H1 (cell line): ENCODE measurements around the gene HIVEP3.

Source experiments
- BCL11A ChIP-seq, 2 experiments: IDR thresholded peaks; one replicate each; pipeline ENCODE4 v1.6.1; 2011; ENCODE audit warnings: low read depth in 2 of 2, low read length in 2 of 2, mild to moderate bottlenecking in 2 of 2
- CBX5 ChIP-seq: fragments of 300-800, 300-1000 bp; sonication (generic); IDR thresholded peaks from 2 replicates; pipeline ENCODE4 v1.7.1; 2016; ENCODE audit warnings: antibody characterized with exemption, low read length, low read depth
- CBX8 ChIP-seq: fragments of 300-800, 300-1000 bp; sonication (generic); IDR thresholded peaks from 2 replicates; pipeline ENCODE4 v1.7.1; 2016; ENCODE audit warnings: low read depth, low read length, borderline replicate concordance
- CHD2 ChIP-seq: IDR thresholded peaks from 2 replicates; pipeline ENCODE4 v1.6.1; 2012; ENCODE audit warnings: low read length, improper control_type of control experiment
- JUND ChIP-seq: IDR thresholded peaks from 2 replicates; pipeline ENCODE4 v1.6.1; 2011; ENCODE audit warnings: mild to moderate bottlenecking, improper control_type of control experiment, low read length
- POLR2A ChIP-seq, 2 experiments: IDR thresholded peaks; 1 replicate in 1 of 2; 2 replicates in 1 of 2; pipeline ENCODE4 v1.6.1; 2011; ENCODE audit warnings: low read depth in 2 of 2, low read length in 2 of 2, mild to moderate bottlenecking in 2 of 2; ENCODE audit errors: control extremely low read depth in 1 of 2
- POLR2AphosphoS5 ChIP-seq: IDR thresholded peaks from 2 replicates; pipeline ENCODE4 v1.6.1; 2011; ENCODE audit warnings: low read depth, low read length
- SRF ChIP-seq: IDR thresholded peaks from 2 replicates; pipeline ENCODE4 v1.6.1; 2011; ENCODE audit warnings: mild to moderate bottlenecking, low read depth, low read length, moderate library complexity
- TF ChIP-seq, protein P1 (sequence below), 3 experiments: IDR thresholded peaks; 1 replicate in 2 of 3; 2 replicates in 1 of 3; pipeline versions ENCODE4 v1.5.1 to v1.6.1; 2011; ENCODE audit warnings: low read length in 3 of 3, mild to moderate bottlenecking in 3 of 3, inconsistent platforms in 2 of 3, low read depth in 1 of 3, moderate library complexity in 1 of 3; ENCODE audit not compliant: insufficient read depth in 1 of 3; ENCODE audit errors: control extremely low read depth in 1 of 3

DNA sequence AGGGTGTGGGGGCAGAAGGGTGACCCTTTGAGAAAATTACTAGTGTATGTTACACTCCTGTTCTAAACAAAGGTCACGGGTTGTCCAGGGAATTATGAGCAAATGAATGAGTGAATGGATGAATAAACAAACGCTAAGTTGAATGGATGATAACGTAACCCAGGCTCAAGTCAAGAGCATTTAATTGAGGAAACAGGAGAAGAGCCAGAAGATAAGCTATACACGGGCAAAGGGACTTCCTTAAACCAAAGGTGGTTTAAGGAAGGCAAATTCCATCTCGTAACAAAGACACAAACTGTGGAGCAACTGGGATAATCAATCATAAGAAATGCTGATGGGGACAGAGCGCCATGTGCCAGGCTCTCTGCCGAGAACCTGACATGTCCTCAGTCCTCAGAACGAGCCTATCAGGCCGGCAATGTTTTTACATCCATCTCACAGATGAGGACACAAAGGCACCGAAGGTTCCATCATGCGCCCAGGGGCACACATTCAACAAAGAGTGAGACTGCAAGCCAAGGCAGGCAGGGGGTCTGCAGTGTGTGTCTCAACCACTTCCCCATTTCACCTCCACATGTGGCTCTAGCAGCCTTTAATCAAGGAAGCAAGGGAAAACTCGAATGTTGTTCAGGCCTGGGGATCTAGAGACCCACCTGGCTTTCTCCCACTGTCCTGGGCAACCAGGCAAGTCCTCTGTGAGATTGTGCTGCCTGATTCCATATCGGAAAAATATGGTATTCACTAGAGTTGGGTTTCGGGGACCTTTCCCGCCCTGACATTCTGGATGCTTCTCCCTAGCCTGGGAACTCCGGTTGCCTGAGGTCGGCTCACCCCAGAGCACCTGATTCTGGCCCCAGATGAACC lies 307.4 kb downstream of the HIVEP3 start:
- no peak for TF ChIP-seq POLR2A (IDR thresholded peaks at IDR 0.05; ENCODE audit: control extremely low read depth in 1 of 2, low read depth in 2 of 2, low read length in 2 of 2)
- TF ChIP-seq CBX8: no peak
- TF ChIP-seq, protein P1, sequence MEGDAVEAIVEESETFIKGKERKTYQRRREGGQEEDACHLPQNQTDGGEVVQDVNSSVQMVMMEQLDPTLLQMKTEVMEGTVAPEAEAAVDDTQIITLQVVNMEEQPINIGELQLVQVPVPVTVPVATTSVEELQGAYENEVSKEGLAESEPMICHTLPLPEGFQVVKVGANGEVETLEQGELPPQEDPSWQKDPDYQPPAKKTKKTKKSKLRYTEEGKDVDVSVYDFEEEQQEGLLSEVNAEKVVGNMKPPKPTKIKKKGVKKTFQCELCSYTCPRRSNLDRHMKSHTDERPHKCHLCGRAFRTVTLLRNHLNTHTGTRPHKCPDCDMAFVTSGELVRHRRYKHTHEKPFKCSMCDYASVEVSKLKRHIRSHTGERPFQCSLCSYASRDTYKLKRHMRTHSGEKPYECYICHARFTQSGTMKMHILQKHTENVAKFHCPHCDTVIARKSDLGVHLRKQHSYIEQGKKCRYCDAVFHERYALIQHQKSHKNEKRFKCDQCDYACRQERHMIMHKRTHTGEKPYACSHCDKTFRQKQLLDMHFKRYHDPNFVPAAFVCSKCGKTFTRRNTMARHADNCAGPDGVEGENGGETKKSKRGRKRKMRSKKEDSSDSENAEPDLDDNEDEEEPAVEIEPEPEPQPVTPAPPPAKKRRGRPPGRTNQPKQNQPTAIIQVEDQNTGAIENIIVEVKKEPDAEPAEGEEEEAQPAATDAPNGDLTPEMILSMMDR (IDR thresholded peaks at IDR 0.05; ENCODE audit: control extremely low read depth in 1 of 3, insufficient read depth in 1 of 3, low read depth in 1 of 3, low read length in 3 of 3): no peak
- no peak for TF ChIP-seq POLR2AphosphoS5
- no peak for TF ChIP-seq JUND
- no peak for TF ChIP-seq CBX5
- TF ChIP-seq BCL11A (IDR thresholded peaks at IDR 0.05; ENCODE audit: low read depth in 2 of 2, low read length in 2 of 2): no peak
- no peak for TF ChIP-seq SRF
- TF ChIP-seq CHD2: no peak
